Thyroid gland (tissue), 4 donors: ENCODE data around the gene ITPR2. TPM values are rescaled to one million over a fixed set of nuclear protein-coding genes. Genes with fewer than 3 reads are reported as not detected.

Experiments
- DNase-seq, 2 donors: peaks; one replicate each; pipeline ENCODE4 v3.0.0-alpha.2; 2019
- H3K27ac ChIP-seq, 3 donors: fragments of 200-600 bp; sonication (generic); 1 replicate in 2 of 3; 2 replicates in 1 of 3; pipeline ENCODE4 v1.5.1; 2016 to 2019; ENCODE audit warnings: mild to moderate bottlenecking in 1 of 3, moderate library complexity in 1 of 3
- H3K27me3 ChIP-seq: fragments of 200-600 bp; sonication (generic); one replicate; pipeline ENCODE4 v1.5.1; 2019
- H3K36me3 ChIP-seq, 2 donors: fragments of 200-600 bp; sonication (generic); one replicate each; pipeline ENCODE4 v1.5.1; 2016 to 2019
- H3K4me1 ChIP-seq, 2 donors: fragments of 200-600 bp; sonication (generic); one replicate each; pipeline ENCODE4 v1.5.1; 2017 to 2019
- H3K4me3 ChIP-seq, 3 donors: fragments of 200-600 bp; sonication (generic); replicated peaks in 1 of 3; 1 replicate in 2 of 3; 2 replicates in 1 of 3; pipeline ENCODE4 v1.5.1; 2016; ENCODE audit warnings: mild to moderate bottlenecking in 1 of 3
- H3K9me3 ChIP-seq: fragments of 200-600 bp; sonication (generic); one replicate; pipeline ENCODE4 v1.5.1; 2017
- POLR2A ChIP-seq, 2 donors: fragments of 450-650 bp; IDR thresholded peaks; one replicate each; pipeline ENCODE4 v1.6.1; 2017; ENCODE audit warnings: antibody characterized with exemption in 2 of 2, mild to moderate bottlenecking in 2 of 2, moderate library complexity in 1 of 2
- WGBS, 2 donors: methylation state at CpG; one replicate each; pipeline ENCODE4 v1.1.5; 2017; 5-methylcytosine and 5-hydroxymethylcytosine counted together
- intact Hi-C: fragments of 100-400 bp; cut with DNase I; formaldehyde crosslinking; loops from one replicate; pipeline ENCODE4 v1.15.1; 2023
- total RNA-seq, 4 donors: library from RNA; depleted of rRNA; stranded (reverse); fragments of >200 nt; gene quantifications; one replicate each; pipeline ENCODE4 v1.2.3, GENCODE V29; 2016
- TF ChIP-seq, protein P1 (sequence below), 6 experiments: fragments of 200-600 bp in 3 of 6; fragments of 450-650 bp in 3 of 6; sonication (generic) in 3 of 6; IDR thresholded peaks; one replicate each; pipeline ENCODE4 v1.5.1; 2016 to 2019; ENCODE audit warnings: antibody characterized with exemption in 6 of 6, mild to moderate bottlenecking in 2 of 6, inconsistent platforms in 1 of 6, moderate library complexity in 1 of 6

ITPR2 gene
- total RNA-seq, 4 donors from 2014 or later: 24.4 to 39.7 (median 33.7) TPM

DNA sequence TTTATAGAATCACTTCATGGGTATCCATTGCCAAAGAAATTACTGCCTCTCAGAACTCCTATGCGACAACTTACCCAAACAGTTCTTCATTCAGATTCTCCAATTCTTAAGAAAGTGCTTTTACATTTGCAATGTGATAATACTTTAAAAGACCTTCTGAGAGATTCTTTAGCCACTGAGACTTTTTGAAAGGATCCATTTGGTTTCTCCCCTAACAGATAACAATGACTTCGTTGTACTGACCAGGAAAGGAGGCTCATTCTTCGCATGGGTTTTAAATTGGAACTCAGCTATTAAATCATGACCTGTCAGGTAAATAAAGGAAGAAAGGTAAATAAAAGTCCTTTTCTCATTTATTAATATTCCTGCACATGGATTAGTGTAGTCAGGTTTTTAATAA, 14.8 kb downstream of the ITPR2 start:
- 96 to 97% methylated on average over 3 of the region's 3 CpGs for WGBS, 2 donors
- Histone ChIP-seq H3K27me3 (no peaks in the 10 kb centered on the region), H3K4me1 (no peaks in the 10 kb centered on the region), H3K36me3 (no peaks in the 10 kb centered on the region), H3K4me3 (no peak overlapping the region), H3K9me3 (no peaks in the 10 kb centered on the region), H3K27ac (no peak overlapping the region)
- TF ChIP-seq POLR2A (IDR thresholded peaks at IDR 0.05): no peak
- no peak for DNase-seq
- intact Hi-C loops: no loop called here

DNA sequence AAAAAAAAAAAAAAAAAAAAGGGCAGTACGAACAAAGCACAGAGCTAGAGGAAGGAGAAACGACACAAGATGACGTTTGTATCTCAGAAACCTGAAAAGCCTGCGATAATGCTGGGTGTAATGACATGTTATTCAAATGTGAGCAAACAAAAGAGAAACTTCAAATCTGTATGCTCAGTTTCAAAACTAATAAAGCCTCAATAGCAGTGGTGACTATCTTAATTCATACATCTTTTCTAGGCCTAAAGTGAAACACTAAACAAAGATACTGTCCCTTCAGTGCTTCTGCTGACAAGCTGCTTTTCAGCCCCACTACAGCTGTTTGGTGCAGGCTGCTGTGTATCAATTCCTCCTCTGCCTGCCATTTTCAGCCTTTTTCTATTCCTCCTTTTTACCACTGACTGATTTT, 15.8 kb downstream of the ITPR2 start:
- H3K27ac ChIP-seq: no peak overlapping the region
- H3K36me3 ChIP-seq: no peaks in the 10 kb centered on the region
- intact Hi-C loops: no loop called here
- TF ChIP-seq POLR2A (IDR thresholded peaks at IDR 0.05): no peak
- TF ChIP-seq, protein P1, sequence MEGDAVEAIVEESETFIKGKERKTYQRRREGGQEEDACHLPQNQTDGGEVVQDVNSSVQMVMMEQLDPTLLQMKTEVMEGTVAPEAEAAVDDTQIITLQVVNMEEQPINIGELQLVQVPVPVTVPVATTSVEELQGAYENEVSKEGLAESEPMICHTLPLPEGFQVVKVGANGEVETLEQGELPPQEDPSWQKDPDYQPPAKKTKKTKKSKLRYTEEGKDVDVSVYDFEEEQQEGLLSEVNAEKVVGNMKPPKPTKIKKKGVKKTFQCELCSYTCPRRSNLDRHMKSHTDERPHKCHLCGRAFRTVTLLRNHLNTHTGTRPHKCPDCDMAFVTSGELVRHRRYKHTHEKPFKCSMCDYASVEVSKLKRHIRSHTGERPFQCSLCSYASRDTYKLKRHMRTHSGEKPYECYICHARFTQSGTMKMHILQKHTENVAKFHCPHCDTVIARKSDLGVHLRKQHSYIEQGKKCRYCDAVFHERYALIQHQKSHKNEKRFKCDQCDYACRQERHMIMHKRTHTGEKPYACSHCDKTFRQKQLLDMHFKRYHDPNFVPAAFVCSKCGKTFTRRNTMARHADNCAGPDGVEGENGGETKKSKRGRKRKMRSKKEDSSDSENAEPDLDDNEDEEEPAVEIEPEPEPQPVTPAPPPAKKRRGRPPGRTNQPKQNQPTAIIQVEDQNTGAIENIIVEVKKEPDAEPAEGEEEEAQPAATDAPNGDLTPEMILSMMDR (IDR thresholded peaks at IDR 0.05): no peak
- DNase-seq: no peak
- no peaks in the 10 kb centered on the region for H3K27me3 ChIP-seq
- H3K4me1 ChIP-seq: no peaks in the 10 kb centered on the region
- WGBS, 2 donors: 91 to 96% methylated on average over 4 of the region's 4 CpGs
- H3K4me3 ChIP-seq: no peak overlapping the region
- H3K9me3 ChIP-seq: no peaks in the 10 kb centered on the region

DNA sequence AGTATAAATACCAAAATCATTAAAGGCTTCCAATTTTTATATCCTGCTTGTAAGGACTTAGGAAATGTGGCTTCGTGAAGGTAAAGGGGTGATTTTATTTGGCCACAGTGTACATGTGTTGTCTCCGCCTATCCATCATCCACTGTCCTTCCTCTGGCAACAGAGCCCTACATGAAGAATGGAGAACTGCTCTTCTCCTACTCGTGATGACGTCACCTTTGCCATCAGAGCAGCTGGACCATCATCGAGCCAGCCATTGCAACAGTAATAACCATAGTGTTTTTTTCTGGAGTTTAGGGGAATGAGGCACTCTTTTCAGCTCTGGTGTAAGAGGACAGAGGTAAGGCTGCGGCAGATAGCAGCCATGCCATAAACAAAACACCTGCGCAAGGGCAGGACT, 19.2 kb downstream of the ITPR2 start:
- Histone ChIP-seq H3K4me1 (peaks cover 0 to 8% of the 10 kb centered on the region in 2 donors), H3K4me3 (no peak overlapping the region), H3K9me3 (no peaks in the 10 kb centered on the region), H3K27me3 (no peaks in the 10 kb centered on the region), H3K36me3 (no peaks in the 10 kb centered on the region), H3K27ac (no peak overlapping the region)
- intact Hi-C loops: no loop called here
- WGBS, 2 donors: 80 to 91% methylated on average over 7 of the region's 7 CpGs
- no peak for TF ChIP-seq POLR2A (IDR thresholded peaks at IDR 0.05)
- TF ChIP-seq, protein P1 (IDR thresholded peaks at IDR 0.05): no peak
- no peak for DNase-seq

DNA sequence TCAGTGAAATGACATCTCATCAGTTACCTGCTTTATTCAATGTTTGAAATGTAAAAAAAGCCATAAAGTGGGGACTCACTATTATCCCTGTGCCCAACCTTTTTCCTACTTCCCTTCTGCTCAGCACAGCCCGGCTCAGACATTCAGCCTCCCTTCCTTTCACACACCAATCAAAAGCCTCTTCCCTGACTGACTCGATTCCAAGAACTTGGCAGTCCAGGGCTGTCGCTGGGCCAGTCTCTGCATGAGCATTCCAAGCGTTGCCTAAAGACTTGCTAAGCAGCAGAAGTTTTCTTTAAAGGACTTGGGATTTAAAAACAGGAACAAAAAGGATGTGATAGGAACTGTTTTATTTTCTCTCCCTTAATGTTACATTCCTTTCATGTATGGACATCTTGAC, 22.7 kb downstream of the ITPR2 start:
- WGBS, 2 donors: 8 to 14% methylated on average over 4 of the region's 4 CpGs
- DNase-seq: peak; percentile 51 to 72
- intact Hi-C loops: no loop called here
- TF ChIP-seq POLR2A (IDR thresholded peaks at IDR 0.05): no peak
- TF ChIP-seq, protein P1 (IDR thresholded peaks at IDR 0.05): no peak
- Histone ChIP-seq H3K27ac (no peak overlapping the region), H3K36me3 (no peaks in the 10 kb centered on the region), H3K9me3 (no peaks in the 10 kb centered on the region), H3K4me1 (peaks cover 0 to 8% of the 10 kb centered on the region in 2 donors), H3K4me3 (no peak overlapping the region), H3K27me3 (no peaks in the 10 kb centered on the region)

DNA sequence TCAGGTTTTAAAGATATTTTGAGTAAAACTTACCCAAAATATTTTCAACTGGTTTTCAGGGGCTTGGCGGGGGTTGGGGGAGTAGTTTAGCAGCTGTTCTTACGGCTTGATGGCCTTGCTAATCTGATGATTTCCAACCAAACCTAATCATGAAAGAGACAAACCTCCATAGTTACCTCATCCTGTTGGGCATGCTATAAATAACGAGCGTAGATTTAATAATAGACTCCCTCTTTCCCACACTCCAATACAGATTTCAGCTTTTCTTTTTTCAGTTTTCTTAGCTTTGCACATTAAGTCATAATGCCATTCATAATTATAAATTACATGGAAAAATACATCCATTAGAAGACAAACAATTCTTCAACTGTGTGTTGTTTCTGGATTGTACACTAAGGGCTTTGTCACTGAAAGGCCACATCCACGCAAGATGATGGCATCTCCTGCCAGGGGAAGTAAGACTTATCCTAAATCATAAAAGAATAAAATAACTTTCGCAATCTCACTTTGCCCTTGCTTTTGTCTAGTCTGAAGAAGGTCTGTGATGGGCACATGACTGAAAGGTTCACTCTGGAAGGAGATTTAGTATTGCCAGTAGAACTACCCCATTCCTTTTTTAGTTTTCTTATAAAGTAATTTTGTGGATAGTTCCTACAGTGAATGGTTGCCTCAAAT, 23.2 kb downstream of the ITPR2 start:
- Histone ChIP-seq H3K4me3 (no peak overlapping the region), H3K36me3 (no peaks in the 10 kb centered on the region), H3K27me3 (no peaks in the 10 kb centered on the region), H3K4me1 (peaks cover 0 to 8% of the 10 kb centered on the region in 2 donors), H3K27ac (no peak overlapping the region), H3K9me3 (no peaks in the 10 kb centered on the region)
- WGBS, 2 donors: 91 to 95% methylated on average over 6 of the region's 6 CpGs
- no peak for DNase-seq
- TF ChIP-seq POLR2A (IDR thresholded peaks at IDR 0.05): no peak
- TF ChIP-seq, protein P1 (IDR thresholded peaks at IDR 0.05): no peak
- intact Hi-C loops: no loop called here
